SU-DHL-6 (cell line): Measurements from ENCODE around the gene XYLB.

Source experiments
- CTCF ChIP-seq: fragments of 200-600 bp; sonication (generic); IDR thresholded peaks from one replicate; pipeline ENCODE4 v1.5.1; 2017; ENCODE audit warnings: antibody characterized with exemption, mild to moderate bottlenecking, low read length, moderate library complexity; ENCODE audit not compliant: insufficient read depth, poor library complexity, severe bottlenecking
- EZH2phosphoT487 ChIP-seq: fragments of 200-600 bp; sonication (generic), shearing (Covaris generic); conservative IDR thresholded peaks from 2 replicates; pipeline ENCODE4 v1.6.1; 2018; ENCODE audit warnings: mild to moderate bottlenecking, antibody characterized with exemption, low read length, moderate library complexity, mixed read lengths

- TF ChIP-seq CTCF (no peak), EZH2phosphoT487 (no peak)
Measured at GRCh38 chr3:38457111-38458003, 110.8 kb downstream of the XYLB start.
